Activated CD4-positive, alpha-beta T cell treated with anti-CD3 and anti-CD28 coated beads, Interleukin-2, amount 10 ng/mL, durations not matched to agents 7 days and 5 days (primary cell): ENCODE data around the gene NPY4R. TPM values are rescaled to one million over a fixed set of nuclear protein-coding genes. Genes with fewer than 3 reads are reported as not detected.
"Not testable (repeated sequence)": the region's sequence is repeated elsewhere in the genome, so short reads cannot be mapped to it uniquely, and the experiment has no call there.

Experiments used
- CTCF ChIA-PET: fragments of 350-600 bp; sonication (Branson Sonifier 250); formaldehyde crosslinking; loops from one replicate; lab custom pipeline; 2021; ENCODE audit warnings: antibody characterized with exemption; lab: Charles Lee
- POLR2A ChIA-PET: fragments of 350-600 bp; sonication (Branson Sonifier 250); formaldehyde crosslinking; loops from one replicate; lab custom pipeline; 2021; ENCODE audit warnings: antibody characterized with exemption; lab: Charles Lee
- DNase-seq: peaks from one replicate; pipeline ENCODE4 v3.0.0-alpha.2; 2020
- H3K27ac Mint-ChIP-seq: one replicate; pipeline ENCODE4 v1.8.0; 2021; ENCODE audit warnings: mild to moderate bottlenecking, moderate library complexity, mixed read lengths
- H3K27me3 Mint-ChIP-seq: one replicate; pipeline ENCODE4 v1.8.0; 2021; ENCODE audit warnings: mixed read lengths
- H3K36me3 Mint-ChIP-seq: one replicate; pipeline ENCODE4 v1.8.0; 2021; ENCODE audit warnings: low read depth, mixed read lengths
- H3K4me1 Mint-ChIP-seq: one replicate; pipeline ENCODE4 v1.8.0; 2021; ENCODE audit warnings: mixed read lengths
- H3K4me3 Mint-ChIP-seq: one replicate; pipeline ENCODE4 v1.8.0; 2021; ENCODE audit warnings: mild to moderate bottlenecking, moderate library complexity, mixed read lengths
- H3K9me3 Mint-ChIP-seq: one replicate; pipeline ENCODE4 v1.8.0; 2021; ENCODE audit warnings: mixed read lengths
- total RNA-seq, 2 experiments: library from RNA; stranded (reverse); gene quantifications; one replicate each; pipeline ENCODE4 v1.2.3, GENCODE V29; 2021

The NPY4R gene
- total RNA-seq, result not detected

DNA sequence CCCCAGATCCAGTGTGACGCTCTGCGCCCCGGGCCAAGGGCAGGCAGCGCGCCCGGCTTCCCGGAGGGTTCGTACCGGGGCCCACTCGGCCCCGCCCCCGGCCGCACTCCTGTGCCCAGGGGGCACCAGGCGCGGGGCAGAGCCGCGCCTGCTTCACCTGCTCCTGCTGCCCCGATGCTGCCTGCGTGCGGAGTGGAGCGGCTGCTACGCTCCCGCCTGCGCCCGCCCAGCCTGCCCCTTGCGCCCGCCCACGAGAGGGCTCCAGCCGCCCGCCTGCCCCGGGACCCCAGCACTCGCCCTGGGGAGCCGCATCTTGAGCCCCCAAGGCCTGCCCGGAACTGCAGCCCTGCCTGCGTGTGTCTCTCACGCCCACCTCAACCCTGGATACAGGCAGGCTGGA, at the start of gene NPY4R:
Gene NPY4R (minus strand): TSS at position 194 of the 400 bp plus-strand sequence. CDS start 3,323 bp downstream, outside the sequence.
- H3K4me3 Mint-ChIP-seq, DNase-seq, H3K9me3 Mint-ChIP-seq, CTCF ChIA-PET, H3K36me3 Mint-ChIP-seq, POLR2A ChIA-PET, H3K27ac Mint-ChIP-seq, H3K27me3 Mint-ChIP-seq, H3K4me1 Mint-ChIP-seq: not testable (repeated sequence)

DNA sequence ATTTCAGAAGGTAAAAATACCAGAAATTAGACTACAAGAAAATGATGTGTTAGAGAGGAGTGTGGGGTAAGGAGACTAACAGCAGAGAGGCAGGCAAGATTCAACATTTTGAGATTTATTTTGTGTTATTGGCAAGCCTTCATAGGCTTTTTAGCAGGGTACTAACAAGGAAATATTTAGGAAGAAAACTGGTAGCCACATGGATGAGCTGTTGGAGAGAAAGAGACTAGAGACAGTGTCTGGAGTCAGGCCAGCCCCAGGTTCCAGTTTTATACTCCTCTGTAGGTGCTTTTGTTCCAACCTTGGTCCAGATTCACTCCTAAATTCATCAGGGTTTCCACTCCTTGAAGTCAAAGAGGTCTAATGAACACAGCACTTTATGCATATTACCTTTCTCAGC, 49.6 kb upstream of the NPY4R start:
- CTCF ChIA-PET, result no interaction called here
- no peaks in the 10 kb centered on the region for H3K27me3 Mint-ChIP-seq
- H3K4me1 Mint-ChIP-seq, result no peaks in the 10 kb centered on the region
- no peaks in the 10 kb centered on the region for H3K36me3 Mint-ChIP-seq
- H3K4me3 Mint-ChIP-seq, result no peak overlapping the region
- POLR2A ChIA-PET, result no interaction called here
- no peak for DNase-seq
- H3K27ac Mint-ChIP-seq, result no peak overlapping the region
- H3K9me3 Mint-ChIP-seq, result no peaks in the 10 kb centered on the region

DNA sequence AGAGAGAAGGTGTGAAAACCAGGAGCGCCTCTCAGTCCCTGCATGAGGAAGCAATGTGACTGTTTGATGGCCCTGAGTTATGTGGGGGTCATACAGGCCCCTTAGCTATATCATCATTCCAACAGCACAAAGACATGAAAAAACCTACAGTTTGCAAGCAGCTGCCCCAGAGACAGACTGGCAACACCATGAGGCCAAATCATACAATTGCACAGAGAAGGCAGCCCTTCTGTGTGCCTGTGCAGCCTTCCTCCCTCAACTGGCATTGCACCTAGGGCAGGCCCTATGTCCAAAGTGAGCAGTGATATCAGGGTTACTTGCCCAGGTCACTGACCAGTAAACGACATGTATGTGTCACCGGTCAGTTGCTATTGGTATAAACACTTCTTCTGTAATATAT, 49.1 kb upstream of the NPY4R start:
- H3K36me3 Mint-ChIP-seq, result no peaks in the 10 kb centered on the region
- POLR2A ChIA-PET, result no interaction called here
- DNase-seq, result no peak
- no peak overlapping the region for H3K27ac Mint-ChIP-seq
- no peaks in the 10 kb centered on the region for H3K9me3 Mint-ChIP-seq
- H3K4me3 Mint-ChIP-seq, result no peak overlapping the region
- CTCF ChIA-PET, result no interaction called here
- no peaks in the 10 kb centered on the region for H3K27me3 Mint-ChIP-seq
- H3K4me1 Mint-ChIP-seq, result no peaks in the 10 kb centered on the region

- Mint-ChIP-seq H3K4me1 (no peaks in the 10 kb centered on the region), H3K36me3 (no peaks in the 10 kb centered on the region), H3K9me3 (no peaks in the 10 kb centered on the region), H3K27ac (no peak overlapping the region), H3K27me3 (no peaks in the 10 kb centered on the region), H3K4me3 (no peak overlapping the region)
- ChIA-PET CTCF (no interaction called here), POLR2A (no interaction called here)
- DNase-seq, result no peak
These were observed 48.7 kb upstream of the NPY4R start for GRCh38 chr10:46514431-46514861.

GRCh38 chr10:46513333-46513732, 47.6 kb upstream of the NPY4R start:
- CTCF ChIA-PET, H3K9me3 Mint-ChIP-seq, H3K4me1 Mint-ChIP-seq, DNase-seq, H3K27ac Mint-ChIP-seq, H3K27me3 Mint-ChIP-seq, H3K4me3 Mint-ChIP-seq, H3K36me3 Mint-ChIP-seq, POLR2A ChIA-PET: not testable (repeated sequence)

- H3K36me3 Mint-ChIP-seq, CTCF ChIA-PET, H3K27ac Mint-ChIP-seq, DNase-seq, H3K4me1 Mint-ChIP-seq, H3K27me3 Mint-ChIP-seq, POLR2A ChIA-PET, H3K4me3 Mint-ChIP-seq, H3K9me3 Mint-ChIP-seq: not testable (repeated sequence)
These were observed 47.0 kb upstream of the NPY4R start for GRCh38 chr10:46512725-46513124.

- DNase-seq, H3K27me3 Mint-ChIP-seq, CTCF ChIA-PET, POLR2A ChIA-PET, H3K4me3 Mint-ChIP-seq, H3K4me1 Mint-ChIP-seq, H3K9me3 Mint-ChIP-seq, H3K36me3 Mint-ChIP-seq, H3K27ac Mint-ChIP-seq: not testable (repeated sequence)
These were observed 46.2 kb upstream of the NPY4R start for GRCh38 chr10:46512002-46512401.

GRCh38 chr10:46499990-46500389, 34.2 kb upstream of the NPY4R start:
- H3K36me3 Mint-ChIP-seq, H3K4me1 Mint-ChIP-seq, POLR2A ChIA-PET, CTCF ChIA-PET, H3K27me3 Mint-ChIP-seq, DNase-seq, H3K9me3 Mint-ChIP-seq, H3K27ac Mint-ChIP-seq, H3K4me3 Mint-ChIP-seq: not testable (repeated sequence)

DNA sequence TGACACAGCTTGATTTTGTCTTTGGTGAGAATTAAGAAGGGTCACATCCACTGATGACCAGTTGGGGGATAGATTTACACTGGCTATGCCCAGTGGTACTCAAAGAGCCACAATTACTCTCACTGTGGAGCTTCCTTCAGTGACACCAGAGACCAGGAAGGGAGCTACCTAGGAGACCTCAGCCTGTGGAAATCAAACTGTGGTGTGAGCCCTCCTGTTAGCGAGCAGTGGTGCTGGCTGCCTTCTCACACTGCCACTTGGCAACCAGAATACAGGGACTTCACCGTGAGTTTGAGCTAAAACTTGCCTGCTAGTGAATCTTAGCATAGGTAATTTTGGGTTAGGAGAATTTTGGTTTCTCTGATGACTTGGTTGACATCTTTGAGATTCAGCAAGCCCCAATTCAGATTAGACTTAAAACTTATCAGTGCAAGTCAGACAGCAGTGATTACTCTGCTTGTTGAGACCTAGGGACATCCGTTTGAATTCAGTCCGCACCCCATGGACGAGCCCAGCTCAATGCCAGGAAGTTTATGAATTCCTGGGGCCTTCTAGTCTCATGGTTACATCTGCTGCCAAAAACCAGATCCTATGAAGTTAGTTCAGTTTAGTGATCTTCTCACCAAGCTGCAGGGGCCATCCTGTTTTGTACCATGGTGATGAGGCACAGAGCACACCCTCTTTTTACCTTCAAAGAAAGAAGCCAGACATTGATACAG, 33.4 kb upstream of the NPY4R start:
- CTCF ChIA-PET, H3K27me3 Mint-ChIP-seq, H3K9me3 Mint-ChIP-seq, H3K4me1 Mint-ChIP-seq, H3K4me3 Mint-ChIP-seq, POLR2A ChIA-PET, DNase-seq, H3K36me3 Mint-ChIP-seq, H3K27ac Mint-ChIP-seq: not testable (repeated sequence)

- H3K36me3 Mint-ChIP-seq, H3K4me3 Mint-ChIP-seq, POLR2A ChIA-PET, H3K4me1 Mint-ChIP-seq, CTCF ChIA-PET, H3K9me3 Mint-ChIP-seq, H3K27ac Mint-ChIP-seq, DNase-seq, H3K27me3 Mint-ChIP-seq: not testable (repeated sequence)
These were observed 32.1 kb upstream of the NPY4R start for GRCh38 chr10:46497878-46498277.

DNA sequence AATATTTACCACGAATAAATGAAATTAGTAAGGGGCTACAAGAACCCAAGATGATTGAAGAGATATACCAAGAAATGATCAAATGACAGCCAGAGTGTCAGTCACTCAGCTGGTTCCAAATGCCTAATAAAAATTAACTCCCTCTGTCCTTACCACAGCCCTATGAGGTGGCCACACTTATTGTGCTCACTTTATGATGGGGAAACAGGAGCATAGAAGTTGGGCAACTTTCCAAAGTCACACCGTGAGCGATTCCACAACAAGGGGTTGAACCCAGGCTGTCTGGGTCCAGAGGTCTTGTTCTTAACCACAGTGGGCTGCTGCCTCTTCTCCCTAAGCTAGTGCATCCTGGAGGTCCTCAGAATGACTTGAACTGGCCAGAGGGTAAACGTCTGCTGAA, 31.6 kb upstream of the NPY4R start:
- not testable (repeated sequence) for H3K27me3 Mint-ChIP-seq

DNA sequence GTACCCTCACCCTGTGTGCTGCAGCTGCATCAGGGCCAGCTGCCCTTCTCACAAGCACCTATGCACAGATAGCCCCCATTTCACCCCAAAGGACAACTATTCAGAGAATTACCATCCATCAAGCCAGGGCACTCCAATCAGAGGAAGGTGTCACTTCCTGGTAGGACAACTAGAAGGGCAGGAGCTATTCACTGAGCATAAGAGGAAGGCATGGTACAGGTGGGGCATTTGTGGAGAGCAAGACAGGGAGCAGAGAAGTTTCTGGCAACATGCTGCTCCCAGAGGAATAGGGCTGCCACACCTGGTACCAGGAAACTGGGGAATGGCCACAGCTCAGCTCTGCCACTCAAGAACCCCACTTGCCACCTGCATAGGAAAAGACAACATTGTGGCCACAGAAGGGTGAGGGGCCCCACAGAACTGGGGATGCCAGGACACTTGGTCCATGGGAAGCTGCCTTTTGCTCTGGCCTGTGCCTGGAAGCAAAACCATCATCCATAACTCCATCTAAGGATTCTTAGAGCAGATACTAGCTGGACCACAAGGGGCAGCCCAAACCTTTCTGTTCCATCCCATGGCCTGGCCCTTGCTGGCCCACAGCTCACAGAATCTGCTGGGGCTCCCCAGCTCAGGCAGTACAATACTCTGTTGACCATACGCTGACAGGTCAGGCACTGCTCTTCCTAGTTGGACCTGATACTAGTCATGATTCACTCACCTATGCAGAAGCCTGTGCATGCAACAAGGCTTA, 25.8 kb upstream of the NPY4R start:
- H3K27me3 Mint-ChIP-seq, H3K27ac Mint-ChIP-seq, CTCF ChIA-PET, H3K36me3 Mint-ChIP-seq, POLR2A ChIA-PET, H3K9me3 Mint-ChIP-seq, H3K4me1 Mint-ChIP-seq, DNase-seq, H3K4me3 Mint-ChIP-seq: not testable (repeated sequence)

More for the DNA sequence above, 31.6 kb upstream of the NPY4R start:
- POLR2A ChIA-PET, H3K36me3 Mint-ChIP-seq, H3K9me3 Mint-ChIP-seq, H3K4me1 Mint-ChIP-seq, H3K27ac Mint-ChIP-seq, CTCF ChIA-PET, H3K4me3 Mint-ChIP-seq, DNase-seq: not testable (repeated sequence)

DNA sequence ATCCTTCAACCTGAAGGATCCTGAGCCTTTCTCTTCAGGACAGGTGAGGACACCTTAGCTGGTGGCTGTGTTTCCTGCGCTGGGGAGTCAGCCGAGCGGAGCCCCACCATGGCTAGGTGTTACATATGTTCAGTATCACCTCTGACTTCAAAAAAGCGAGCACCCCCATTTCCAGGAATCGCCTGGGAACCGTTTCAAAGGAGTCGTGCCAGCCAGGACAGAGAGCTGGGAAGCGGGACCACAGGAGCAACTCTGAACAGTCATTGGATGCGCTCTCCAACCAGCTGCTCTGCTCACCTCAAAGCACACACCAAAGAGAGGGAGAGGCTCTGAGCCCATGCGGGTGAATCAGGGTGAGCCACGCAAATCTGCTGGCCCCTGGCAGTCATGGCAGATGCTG, 24.5 kb upstream of the NPY4R start:
- CTCF ChIA-PET, DNase-seq, H3K27ac Mint-ChIP-seq, H3K4me1 Mint-ChIP-seq, H3K9me3 Mint-ChIP-seq, POLR2A ChIA-PET, H3K27me3 Mint-ChIP-seq, H3K36me3 Mint-ChIP-seq, H3K4me3 Mint-ChIP-seq: not testable (repeated sequence)

DNA sequence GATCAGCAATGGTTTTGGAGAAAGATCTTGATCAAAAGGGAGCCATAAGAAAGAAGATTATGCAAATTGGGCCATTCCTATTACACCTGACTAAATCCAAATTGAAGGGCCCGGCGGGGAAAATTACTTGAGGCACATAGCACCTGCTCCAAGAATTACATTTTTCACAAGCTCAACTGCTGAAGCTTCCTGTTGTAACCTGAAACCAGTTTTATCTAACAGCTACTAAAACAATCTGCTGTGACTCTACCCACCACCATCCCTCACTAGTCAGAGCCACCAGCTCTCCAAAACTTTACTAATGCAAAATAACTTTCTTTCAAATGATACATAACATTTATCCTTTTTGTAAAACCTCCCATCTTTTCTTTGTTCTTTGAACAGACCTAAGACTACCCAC, 20.7 kb upstream of the NPY4R start:
- H3K36me3 Mint-ChIP-seq, CTCF ChIA-PET, POLR2A ChIA-PET, H3K4me1 Mint-ChIP-seq, H3K27ac Mint-ChIP-seq, H3K27me3 Mint-ChIP-seq, DNase-seq, H3K9me3 Mint-ChIP-seq, H3K4me3 Mint-ChIP-seq: not testable (repeated sequence)
